Stimulated activated CD4-positive, alpha-beta T cell treated with anti-CD3 and anti-CD28 coated beads, Interleukin-4, amount 100 ng/mL, for 24 hours (primary cell): ENCODE data around the gene ZNF148.
"Not testable (repeated sequence)": the region's sequence is repeated elsewhere in the genome, so short reads cannot be mapped to it uniquely, and the experiment has no call there.

ENCODE experiments used
- DNase-seq: peaks from one replicate; pipeline ENCODE4 v3.0.0-alpha.2; 2020

ZNF148 gene, protein sequence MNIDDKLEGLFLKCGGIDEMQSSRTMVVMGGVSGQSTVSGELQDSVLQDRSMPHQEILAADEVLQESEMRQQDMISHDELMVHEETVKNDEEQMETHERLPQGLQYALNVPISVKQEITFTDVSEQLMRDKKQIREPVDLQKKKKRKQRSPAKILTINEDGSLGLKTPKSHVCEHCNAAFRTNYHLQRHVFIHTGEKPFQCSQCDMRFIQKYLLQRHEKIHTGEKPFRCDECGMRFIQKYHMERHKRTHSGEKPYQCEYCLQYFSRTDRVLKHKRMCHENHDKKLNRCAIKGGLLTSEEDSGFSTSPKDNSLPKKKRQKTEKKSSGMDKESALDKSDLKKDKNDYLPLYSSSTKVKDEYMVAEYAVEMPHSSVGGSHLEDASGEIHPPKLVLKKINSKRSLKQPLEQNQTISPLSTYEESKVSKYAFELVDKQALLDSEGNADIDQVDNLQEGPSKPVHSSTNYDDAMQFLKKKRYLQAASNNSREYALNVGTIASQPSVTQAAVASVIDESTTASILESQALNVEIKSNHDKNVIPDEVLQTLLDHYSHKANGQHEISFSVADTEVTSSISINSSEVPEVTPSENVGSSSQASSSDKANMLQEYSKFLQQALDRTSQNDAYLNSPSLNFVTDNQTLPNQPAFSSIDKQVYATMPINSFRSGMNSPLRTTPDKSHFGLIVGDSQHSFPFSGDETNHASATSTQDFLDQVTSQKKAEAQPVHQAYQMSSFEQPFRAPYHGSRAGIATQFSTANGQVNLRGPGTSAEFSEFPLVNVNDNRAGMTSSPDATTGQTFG

GRCh38 chr3:125374996-125375941, at the start of gene ZNF148:
Gene ZNF148, minus strand, starts transcription at chr3:125375325. Its CDS starts 61,685 bp downstream, at chr3:125313640.
- peak; percentile 91 for DNase-seq

GRCh38 chr3:125418306-125418705, 43.2 kb upstream of the ZNF148 start:
- DNase-seq = no peak

DNA sequence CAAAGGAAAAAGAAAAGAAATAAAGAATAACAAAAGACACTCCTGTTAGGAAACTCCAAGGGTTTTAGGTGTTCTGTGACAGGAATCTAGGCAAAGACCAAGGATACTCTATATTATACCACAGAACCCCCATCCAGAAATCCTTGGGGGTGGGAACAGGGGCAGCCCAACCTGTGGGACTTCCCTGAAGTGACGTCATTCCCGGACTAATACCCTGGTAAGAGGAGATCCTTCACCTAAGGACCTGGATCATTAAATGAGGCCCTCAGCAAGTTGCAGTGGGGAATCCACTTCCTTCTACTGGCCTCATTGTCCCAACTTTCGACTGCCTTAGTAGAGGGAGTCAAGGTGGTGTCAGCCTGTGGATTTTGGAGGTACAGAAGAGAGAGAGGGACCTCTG, 41.1 kb upstream of the ZNF148 start:
- no peak for DNase-seq

- no peak for DNase-seq
Measured at GRCh38 chr3:125414669-125415068, 39.5 kb upstream of the ZNF148 start.

- no peak for DNase-seq
Measured at GRCh38 chr3:125410922-125411321, 35.8 kb upstream of the ZNF148 start.

- no peak for DNase-seq
Measured at GRCh38 chr3:125406070-125406469, 30.9 kb upstream of the ZNF148 start.

DNA sequence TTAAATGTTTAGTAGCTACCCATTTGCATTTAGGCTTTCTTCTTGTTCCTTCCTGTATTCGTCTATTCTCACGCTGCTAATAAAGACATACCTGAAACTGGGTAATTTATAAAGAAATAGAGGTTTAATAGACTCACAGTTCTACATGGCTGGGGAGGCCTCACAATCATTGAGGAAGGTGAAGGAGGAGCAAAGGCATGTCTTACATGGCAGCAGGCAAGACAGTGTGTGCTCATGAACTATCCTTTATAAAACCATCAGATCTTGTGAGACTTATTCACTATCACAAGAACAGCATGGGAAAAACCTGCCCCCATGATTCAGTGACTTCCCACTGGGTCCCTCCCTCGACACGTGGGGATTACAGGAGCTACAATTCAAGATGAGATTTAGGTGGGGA, 30.4 kb upstream of the ZNF148 start:
- DNase-seq = not testable (repeated sequence)

DNA sequence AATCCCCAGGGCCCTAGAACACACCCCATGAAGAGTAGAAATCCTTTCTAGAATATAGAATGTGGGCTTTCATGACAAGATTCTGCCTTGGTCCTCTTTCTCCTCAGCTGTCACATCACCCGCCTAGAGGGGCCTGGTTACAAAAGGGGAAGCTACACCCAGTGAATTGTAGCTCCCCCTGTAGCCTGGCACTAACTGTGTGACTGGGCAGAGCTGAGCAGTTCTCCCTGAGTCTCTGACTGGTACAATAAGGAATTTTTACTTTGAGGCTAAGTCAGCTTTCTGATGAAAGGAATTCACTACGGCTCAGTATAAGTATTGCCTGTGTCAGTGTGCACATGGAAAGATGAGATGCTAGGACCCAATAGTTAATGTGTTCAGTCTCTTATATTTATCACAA, 28.7 kb upstream of the ZNF148 start:
- no peak for DNase-seq

DNA sequence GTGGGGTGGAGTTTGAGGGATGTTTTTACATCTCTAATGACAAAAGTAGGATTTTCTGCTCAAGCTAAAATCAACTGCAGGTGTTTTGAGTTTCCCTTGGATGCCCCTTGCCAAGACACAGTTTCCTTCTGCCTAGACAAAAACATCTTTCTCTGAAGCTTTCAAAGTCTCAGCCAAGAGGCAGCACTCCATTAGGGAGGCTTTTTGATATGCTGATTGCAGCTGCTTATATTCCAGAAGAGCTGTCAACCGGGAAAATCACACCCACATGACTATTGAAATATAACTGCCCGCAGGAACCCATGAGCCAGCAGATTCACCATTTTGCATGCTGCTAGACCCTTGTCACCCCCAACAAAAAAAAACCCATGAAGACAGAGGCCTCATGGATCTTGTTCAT, 27.5 kb upstream of the ZNF148 start:
- DNase-seq = no peak

DNA sequence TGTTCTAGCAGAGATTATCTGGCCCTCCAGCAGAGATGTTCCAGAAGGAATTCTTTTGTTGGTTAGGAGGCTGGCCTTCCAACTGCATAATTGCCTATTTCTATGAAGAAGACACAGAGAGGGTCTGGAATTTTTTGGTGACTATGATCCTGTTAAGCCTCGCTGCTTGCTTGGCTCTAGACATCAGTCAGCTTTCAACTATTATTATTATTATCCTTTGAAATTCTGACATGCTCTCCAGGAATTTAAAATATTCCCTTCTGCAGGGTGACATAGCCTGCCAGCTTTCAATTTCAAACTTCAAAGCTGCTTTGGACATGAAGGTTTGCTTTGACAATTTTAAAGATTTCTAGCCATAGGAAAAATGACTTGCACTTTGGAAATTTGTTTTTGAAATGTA, 26.3 kb upstream of the ZNF148 start:
- DNase-seq = no peak

GRCh38 chr3:125398952-125399351, 23.8 kb upstream of the ZNF148 start:
- DNase-seq = no peak

- no peak for DNase-seq
Measured at GRCh38 chr3:125395091-125395490, 20.0 kb upstream of the ZNF148 start.

DNA sequence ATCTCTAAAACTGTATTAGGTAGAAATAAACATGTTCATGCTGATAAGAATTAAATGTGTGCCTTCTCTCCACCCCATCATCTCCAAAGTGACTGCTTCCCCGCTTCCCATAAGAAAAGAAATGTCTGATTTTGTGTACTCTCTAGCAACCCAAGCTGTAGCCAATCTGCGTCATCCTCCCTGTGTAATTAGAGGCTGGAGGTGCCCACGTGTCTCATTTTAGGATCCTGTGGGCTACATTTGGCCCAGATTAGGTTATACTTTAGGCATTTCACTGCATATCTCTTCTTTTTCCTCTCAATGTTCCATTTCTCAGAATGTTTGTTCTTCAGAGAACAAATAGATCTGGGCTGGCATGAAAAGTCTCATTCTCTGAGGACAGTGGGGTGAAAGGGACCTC, 19.3 kb upstream of the ZNF148 start:
- DNase-seq = no peak

GRCh38 chr3:125389282-125389681, 14.2 kb upstream of the ZNF148 start:
- no peak for DNase-seq

DNA sequence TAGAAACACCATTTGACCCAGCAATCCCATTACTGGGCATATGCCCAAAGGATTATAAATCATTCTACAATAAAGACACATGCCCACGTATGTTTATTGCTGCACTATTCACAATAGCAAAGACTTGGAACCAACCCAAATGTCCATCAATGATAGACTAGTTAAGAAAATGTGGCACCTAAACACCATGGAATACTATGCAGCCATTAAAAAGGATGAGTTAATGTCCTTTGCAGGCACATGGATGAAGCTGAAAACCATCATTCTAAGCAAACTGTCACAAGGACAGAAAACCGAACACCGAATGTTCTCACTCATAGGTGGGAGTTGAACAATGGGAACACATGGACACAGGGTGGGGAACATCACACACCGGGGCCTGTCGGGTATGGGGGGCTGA, 13.2 kb upstream of the ZNF148 start:
- not testable (repeated sequence) for DNase-seq

- no peak for DNase-seq
Measured at GRCh38 chr3:125386811-125387210, 11.7 kb upstream of the ZNF148 start.

GRCh38 chr3:125383744-125384143, 8.6 kb upstream of the ZNF148 start:
- DNase-seq = no peak

DNA sequence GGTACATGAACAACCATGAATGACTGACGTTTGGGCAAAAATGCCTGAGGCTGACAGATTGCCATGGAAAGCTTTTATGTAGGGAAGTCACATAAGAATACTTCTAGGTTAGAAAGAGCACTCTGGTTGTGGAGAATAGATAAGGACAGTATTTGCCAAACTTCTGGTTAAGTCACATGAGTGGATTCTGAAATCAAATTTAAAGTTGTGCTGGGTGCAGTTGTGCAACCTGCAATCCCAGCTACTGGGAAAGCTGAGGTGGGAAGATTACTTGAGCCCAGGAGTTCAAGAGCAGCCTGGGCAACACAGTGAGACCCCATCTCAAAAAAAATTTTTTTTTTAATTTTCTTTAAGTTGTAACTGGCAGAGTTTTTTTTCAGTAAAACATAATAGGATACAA, 7.2 kb upstream of the ZNF148 start:
- DNase-seq = no peak

- DNase-seq = peak; percentile 14
Measured at GRCh38 chr3:125381743-125382142, 6.6 kb upstream of the ZNF148 start.

- no peak for DNase-seq
Measured at GRCh38 chr3:125381314-125381713, 6.2 kb upstream of the ZNF148 start.

DNA sequence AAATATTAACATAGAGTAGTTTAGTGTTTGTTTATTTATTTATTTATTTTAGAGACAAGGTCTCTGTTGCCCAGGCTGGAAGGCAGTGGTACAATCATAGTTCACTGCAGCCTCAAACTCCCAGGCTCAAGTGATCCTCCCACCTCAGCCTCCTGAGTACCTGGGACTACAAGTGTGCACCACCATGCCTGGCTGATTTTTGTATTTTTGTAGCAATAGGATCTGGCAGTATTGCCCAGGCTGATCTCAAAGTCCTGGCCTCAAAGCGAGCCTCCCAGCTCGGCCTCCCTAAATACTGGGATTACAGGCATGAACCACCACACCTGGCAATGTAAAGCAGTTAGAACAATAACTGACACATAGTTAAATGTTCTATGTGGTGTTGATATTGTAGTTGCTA, 4.4 kb upstream of the ZNF148 start:
- DNase-seq = no peak

DNA sequence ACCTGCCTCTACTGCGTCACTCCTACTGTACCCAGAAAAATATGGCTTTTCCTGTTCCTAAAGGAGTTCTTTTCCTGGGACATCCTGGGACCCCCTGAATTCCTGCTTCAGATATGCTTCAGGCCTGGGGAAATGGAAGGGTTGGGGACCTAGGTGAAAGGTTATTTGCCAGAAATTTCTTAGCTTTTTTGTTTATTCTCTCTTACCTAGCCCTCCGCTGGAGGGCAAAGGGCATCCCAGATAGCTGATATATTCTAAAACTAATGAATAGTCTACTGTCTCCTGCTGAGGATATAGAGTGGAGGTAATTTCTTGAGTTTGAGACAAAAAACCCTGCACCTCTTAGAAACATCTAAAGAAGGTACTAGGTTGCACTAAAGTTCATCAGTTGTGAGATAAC, 3.6 kb upstream of the ZNF148 start:
- no peak for DNase-seq
